NCI-H2081 treated with DMSO at 0.1 percent for 48 hours (cell line): ENCODE data around the gene SRR.
"Not testable (repeated sequence)": the region's sequence is repeated elsewhere in the genome, so short reads cannot be mapped to it uniquely, and the experiment has no call there.

Experiments used
- DNase-seq: peaks from one replicate; lab custom pipeline; 2025; lab: John Stamatoyannopoulos, UW

Gene SRR

DNA sequence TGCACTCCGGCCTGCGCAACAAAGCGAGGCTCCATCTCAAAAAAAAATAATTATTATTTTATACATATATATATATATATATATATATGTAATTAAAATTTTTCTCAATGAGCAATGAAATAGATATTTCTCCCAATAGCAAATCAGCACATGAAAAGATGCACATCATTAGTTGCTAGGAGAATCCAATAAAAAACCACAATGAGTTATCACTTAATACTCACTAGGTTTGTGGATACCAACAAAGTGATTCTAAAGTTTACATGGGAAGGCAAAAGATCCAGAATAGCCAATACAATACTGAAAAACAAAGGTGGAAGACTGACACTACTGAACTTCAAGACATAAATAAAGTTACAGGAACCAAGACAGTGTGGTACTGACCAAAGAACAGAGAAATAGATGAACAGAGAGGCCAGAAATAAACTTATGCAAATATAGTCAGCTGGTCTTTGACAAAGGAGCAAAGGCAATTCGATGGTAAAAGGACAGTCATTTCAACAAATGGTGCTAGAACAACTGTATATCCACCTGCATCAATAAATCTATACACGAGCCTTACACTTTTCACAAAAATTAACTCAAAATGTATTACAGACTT, 13.8 kb upstream of the SRR start:
- DNase-seq: no peak

DNA sequence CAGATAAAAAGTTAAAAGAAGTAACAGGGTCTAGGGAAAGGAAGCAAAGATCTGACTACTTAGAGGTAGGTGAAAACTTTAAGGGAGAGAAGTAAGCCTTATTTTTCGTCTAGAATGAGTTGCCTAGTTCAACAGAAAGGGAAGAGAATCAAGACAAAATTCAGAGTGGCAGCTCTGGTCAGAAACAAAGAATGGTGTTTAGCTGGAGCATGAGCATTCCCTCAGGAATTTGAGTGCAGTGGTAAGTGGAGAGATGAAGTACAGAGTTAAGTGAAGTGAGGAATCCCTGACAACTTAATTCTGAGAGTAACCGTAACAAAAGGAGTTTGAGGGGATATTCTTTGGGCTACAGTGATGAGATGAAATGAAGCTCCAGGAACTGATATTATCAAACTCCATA, 11.7 kb upstream of the SRR start:
- DNase-seq: no peak

DNA sequence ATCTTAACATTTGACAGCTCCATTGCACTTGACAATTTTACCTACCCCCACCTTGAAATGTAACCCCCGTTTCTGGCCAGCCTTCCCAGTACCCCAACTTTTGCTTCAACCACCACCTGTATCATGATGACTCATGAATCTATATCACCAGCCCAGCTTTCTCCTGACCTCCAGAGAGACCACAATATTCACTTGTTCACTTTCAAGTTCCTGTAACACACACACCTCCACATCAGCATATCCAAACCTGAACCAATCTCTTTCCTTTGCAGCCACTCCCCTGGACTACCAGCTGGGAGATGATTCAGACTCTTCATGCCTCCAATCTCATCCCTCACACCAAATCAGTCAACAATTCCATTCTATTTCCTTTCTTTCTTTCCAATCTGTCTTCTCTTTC, 8.2 kb upstream of the SRR start:
- no peak for DNase-seq

DNA sequence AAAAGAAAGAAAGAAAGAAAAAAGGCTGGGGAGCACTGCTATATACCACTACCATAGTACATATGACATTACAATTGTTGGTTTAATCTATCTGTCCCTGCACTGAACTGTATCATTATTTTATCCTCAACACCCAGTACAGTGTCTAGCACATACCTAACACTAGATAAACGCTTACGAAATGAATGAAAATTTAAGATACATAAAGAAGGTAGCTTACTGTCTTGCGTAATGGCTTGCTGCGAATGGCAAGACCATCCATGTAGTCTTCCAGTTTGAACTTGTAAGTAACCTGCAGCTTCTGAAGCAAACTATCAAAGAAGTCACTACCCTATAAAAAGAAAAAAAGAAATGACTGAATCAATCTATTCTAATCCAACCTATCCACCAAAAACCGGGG, 6.7 kb upstream of the SRR start:
- DNase-seq: no peak

DNA sequence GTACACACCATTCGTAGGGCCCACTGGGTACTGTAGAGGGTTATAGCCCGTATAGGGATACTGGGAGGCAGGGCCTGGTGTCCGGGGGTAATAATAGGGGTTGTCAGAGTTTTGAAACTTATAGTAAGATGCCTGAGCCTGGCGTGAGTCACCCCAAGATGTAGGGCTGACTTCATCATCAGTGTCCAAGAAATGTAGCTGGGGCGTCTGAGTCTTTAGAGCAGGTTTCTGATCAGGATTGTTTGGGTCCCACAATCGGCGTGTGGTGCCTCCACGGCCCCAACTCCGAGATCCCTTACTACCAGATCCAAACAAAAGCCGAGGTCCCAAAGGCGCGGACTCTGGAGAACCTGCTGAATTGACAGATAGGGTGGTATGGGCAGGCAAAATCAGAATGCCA, 4.6 kb upstream of the SRR start:
- DNase-seq: no peak

DNA sequence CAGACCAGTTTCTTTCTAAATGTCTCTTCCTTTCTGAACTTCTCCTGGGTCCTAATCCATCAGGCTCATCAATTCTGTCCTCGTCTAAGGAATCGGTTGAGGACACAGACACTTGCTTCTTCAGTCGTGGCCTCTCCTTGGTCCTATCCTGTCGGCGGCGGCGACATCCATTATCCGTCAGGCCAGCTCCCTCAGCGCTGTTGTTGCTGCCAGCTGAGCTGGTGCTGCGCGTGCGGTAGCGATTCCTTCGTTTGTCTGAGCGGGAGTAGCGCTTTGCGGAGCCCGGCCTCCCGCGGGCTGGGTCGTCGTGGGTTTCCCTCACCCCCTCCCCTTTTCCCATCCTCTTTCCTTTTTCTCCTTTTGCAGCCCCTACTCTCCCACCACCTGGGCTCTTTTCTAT, 4.0 kb upstream of the SRR start:
- DNase-seq: no peak

DNA sequence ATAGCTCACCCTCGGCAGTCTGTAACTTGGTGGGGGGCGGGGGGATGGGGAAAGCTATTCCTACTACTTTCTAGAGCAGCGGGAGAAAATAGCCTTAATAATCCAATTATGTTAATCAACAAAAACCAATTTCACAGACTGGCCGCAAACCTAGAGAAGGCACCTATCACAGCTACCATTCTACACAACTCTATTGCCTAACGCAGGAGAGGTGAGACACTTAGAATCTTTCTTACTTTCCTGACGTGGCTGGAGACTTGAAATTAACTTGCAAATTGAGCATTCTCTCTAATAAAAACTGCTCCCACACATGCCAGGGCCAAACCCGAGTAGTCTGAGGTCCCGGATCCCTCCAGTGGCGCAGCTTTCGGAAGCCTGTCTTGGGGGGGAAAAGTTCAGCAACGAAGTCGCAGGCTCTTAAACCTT, 959 bp upstream of the SRR start:
- DNase-seq: no peak

DNA sequence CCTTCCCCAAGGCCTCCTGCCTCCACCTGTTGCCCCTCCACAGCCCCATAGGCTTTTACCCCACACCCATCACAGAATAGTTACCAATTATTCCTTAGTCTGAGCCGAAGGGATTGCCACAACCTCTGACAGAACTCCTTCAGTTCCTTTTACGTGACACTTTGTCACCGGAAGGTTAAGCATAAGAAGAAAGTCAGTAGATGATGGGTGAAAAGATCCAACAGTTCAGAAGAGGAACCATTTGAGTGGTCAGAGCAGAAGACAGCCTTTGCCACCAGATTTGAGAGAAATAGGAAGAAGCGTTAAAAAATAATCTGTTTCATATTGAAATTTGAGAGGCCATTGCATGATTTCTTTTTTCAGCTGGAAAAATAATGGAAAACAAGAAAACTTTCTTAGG, 1.2 kb downstream of the SRR start:
- no peak for DNase-seq

DNA sequence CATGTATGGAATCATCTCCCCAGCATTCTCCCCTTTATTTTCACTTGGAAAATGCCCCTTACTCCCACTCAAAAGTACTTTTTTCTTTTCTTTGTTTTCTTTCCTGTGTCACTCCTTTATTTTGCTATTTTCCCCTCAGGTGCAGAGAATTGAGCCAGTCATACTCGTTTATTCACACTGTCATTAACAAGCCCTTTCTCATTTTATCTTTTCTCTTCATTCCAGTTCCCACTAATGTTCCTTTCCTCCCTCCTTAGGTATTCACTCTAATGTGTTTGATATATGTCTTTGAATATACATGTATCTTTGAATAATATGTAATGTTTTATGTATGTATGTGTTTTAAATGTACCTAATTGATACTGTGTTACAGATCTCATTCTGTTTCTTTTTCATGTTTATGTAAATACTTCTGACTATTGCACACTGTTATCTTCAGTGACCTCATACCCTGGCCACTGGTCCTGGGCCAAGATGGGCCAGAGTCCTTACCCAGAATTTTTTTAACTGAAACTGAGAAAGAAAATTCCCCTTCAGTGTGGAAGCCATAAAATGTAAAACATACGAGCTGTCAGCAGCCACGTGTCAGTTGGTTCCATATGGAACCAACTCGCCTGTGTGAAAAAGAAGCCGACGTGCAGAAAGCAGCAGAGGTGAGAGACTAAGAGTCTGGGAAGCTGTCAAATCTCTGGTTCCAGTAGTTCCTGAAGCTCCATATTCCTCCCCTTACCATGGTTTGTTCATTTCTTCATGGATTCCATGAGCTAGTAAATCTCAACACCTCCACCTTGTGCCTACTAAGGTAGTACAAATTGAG, 5.8 kb downstream of the SRR start:
- no peak for DNase-seq

DNA sequence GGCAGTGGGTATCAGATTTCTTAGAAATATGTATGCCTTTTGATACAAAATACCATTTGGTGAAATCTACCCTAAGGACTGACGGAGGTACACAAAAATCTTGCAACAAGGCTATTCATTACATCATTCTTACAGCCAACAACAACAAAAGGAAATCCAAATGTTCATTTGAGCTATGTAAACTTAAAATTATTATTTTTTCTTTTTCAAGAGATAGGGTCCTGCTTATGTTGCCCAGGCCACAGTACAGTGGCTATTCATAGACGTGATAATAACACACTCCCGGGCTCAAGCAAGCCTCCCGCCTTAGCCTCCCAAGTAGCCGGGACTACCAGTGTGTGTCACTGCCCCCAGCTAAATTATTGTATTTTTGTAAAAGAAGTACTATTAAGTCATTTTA, 9.0 kb downstream of the SRR start:
- DNase-seq: no peak

DNA sequence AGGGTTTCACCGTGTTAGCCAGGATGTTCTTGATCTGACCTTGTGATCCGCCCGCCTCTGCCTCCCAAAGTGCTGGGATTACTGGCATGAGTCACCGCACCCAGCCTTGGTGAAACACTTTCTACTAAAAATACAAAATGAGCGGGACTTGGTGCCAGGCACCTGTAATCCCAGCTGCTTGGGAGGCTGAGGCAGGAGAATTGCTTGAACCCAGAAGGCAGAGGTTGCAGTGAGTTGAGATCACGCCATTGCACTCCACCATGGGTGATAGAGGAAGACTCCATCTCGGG, 13.1 kb downstream of the SRR start:
- not testable (repeated sequence) for DNase-seq

DNA sequence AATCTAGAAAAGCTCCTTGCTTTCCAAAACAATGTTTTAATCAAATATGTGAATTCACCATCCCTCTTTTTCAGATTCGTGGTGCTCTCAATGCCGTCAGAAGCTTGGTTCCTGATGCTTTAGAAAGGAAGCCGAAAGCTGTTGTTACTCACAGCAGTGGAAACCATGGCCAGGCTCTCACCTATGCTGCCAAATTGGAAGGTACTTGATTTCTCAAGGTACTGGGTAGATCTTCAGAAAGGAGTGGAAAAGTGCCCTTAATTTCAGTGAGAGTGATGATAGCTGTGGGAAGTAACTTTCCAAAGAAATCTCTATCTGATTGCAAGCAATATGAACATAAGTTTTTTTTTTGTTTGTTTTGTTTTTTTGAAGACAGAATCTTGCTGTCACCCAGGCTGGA, 14.0 kb downstream of the SRR start:
- DNase-seq: no peak

DNA sequence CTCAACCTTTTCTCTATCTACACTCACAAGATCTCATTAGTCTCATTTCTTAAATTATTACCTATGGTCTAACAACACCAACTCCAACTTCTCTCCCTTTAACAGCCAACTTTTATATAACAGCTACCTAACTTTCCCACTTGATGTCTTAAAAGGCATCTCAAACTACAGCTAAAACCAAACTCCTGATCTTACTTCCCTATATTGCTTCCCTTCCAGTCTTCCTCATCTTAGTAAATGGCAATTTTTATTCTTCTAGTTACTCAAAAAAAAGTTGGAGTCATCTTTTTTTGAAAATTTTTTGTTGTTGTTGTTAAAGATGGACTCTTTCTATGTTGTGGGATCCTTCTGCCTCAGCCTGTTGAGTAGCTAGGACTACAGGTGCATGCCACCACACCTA, 15.3 kb downstream of the SRR start:
- DNase-seq: no peak

DNA sequence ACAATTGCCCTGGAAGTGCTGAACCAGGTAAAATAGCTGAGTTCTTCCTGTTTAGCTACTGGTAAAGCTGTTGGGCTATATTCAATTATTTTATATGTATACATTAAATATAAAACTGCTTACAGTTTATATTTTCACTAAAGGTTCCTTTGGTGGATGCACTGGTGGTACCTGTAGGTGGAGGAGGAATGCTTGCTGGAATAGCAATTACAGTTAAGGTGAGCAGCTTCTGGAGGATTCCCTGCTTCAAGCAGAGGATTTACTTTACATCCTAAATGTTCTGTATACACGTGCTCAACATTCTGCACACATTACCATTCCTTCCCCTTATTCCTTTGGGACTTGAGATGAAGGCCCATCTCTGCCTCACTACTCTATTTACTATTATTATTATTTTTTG, 17.6 kb downstream of the SRR start:
- DNase-seq: no peak

DNA sequence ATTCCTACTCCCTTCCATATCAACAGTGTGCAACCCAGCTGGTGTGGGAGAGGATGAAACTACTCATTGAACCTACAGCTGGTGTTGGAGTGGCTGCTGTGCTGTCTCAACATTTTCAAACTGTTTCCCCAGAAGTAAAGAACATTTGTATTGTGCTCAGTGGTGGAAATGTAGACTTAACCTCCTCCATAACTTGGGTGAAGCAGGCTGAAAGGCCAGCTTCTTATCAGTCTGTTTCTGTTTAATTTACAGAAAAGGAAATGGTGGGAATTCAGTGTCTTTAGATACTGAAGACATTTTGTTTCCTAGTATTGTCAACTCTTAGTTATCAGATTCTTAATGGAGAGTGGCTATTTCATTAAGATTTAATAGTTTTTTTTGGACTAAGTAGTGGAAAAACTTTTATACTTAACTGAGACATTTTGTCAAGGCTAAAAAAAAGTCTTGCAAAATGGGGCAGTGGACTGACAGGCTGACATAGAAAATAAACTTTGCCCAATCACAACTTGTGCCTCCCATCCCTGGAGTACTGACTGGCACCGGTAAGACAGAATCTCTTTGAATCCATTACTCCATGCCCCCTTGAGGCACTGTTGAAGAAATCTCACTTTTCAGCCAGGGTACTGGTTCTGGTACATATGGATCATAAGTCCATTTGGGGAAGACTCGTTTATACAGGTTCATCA, 20.0 kb downstream of the SRR start:
- no peak for DNase-seq

DNA sequence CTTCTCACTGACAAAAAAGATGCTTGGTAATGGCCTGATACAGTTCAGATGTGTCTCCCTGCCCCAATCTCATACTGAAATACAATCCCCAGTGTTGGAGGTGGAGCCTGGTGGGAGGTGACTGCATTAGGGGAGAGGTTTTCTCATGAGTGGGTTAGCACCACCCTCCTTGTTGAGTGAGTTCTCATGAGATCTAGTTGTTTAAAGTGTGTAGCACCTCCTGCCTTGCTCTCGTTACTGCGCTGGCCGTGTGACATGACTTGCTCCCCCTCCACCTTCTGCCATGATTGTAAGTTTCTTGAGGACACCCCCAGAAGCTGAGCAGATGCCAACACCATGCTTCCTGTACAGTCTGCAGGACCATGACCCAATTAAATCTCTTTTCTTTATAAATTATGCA, 27.6 kb downstream of the SRR start:
- DNase-seq: no peak

DNA sequence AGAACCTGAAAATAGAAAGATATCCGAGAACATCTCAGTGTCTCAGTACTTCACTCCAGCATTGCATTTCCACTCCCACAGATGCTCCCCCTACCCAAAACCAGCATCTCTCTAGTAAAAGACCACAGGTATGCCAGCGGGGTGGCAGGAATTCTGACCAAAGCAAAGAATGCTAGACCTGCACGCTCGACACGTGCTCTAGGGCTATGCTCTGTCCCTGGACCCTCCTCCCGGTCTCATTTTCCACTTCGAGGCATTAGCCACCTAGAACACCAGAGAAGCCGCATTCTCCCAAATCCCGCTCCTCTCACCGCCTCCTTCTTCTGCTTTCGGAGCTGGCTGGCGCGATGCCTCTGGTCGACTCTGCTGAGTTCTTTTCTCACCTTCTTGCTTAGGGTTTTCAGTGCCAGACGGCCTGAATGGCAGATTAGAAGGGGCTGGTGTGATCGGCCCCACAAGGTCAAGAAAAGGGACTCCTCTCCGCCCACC, 32.0 kb downstream of the SRR start:
- no peak for DNase-seq

DNA sequence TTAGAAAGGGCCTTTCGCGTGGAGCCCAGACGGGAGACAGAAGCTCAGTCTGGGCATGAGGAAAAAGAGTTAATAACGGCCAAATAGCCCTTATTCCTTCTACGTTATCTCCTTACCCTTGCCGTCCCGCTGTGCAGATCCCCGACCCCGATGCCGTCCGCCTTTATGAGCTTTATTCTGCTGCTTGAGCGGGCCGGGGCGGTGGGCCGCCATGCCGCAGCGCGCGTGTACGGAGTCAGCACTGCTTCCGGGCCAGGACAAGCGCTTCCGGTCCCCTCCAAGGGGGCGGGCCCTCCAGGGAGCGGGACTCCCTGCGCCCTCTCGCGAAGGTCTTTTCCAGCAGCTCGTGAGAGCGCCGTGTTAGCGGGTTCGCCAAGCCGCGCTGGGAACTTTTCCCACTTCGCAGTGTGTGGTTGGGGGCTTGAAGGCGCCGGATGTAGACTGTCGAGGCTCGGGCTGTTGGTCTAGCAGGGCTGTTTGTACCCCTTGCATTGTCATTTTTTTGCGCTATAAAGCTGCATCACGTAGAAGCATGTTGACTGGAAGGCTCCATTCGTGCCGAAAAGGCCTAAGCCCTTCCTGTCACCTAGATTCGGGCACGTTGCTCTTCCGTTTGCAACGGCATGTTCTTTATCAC, 32.6 kb downstream of the SRR start, which contains the start of gene TSR1:
Gene TSR1, minus strand, starts transcription at position 243 of the 637 bp plus-strand sequence. Its CDS starts 30 bp downstream, at position 213.
- DNase-seq: peak; percentile 28

DNA sequence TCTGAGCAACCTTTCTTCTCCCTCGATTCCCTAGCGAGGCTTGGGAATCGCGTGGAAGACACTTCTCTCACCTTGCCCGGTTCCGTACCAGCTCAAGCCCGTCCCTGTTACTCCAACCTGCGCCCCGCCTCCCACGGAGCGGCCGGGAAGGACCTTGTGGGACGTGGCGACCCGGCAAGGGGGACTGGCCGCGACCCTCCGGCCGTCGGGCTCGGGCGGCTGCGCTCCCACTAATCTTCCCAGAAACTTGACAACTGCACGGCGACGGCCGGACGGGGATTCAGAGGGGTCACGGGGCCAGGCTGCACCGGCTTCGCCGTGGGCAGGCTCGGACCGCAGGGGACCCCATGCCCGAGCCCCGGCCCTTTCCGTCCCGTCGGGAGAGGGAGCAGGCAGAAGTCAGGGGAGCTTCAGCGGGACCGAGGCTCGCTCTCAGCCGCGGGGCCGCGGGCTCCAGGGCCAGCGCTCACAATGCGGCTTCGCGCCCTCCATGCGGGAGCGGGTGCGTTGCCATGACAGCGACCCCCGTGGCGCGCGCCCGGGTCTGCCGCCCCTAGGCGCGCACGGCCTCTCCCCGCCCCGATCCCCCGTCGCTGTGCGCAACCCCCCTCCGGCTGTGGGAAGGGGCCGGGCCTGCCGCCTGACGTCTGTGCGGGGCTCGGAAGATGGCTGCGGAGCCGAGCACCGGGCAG, 33.2 kb downstream of the SRR start, which contains the start of gene SGSM2:
Gene SGSM2, plus strand, starts transcription at position 650 of the 692 bp plus-strand sequence. CDS start 188 bp downstream, outside the sequence.
- no peak for DNase-seq

DNA sequence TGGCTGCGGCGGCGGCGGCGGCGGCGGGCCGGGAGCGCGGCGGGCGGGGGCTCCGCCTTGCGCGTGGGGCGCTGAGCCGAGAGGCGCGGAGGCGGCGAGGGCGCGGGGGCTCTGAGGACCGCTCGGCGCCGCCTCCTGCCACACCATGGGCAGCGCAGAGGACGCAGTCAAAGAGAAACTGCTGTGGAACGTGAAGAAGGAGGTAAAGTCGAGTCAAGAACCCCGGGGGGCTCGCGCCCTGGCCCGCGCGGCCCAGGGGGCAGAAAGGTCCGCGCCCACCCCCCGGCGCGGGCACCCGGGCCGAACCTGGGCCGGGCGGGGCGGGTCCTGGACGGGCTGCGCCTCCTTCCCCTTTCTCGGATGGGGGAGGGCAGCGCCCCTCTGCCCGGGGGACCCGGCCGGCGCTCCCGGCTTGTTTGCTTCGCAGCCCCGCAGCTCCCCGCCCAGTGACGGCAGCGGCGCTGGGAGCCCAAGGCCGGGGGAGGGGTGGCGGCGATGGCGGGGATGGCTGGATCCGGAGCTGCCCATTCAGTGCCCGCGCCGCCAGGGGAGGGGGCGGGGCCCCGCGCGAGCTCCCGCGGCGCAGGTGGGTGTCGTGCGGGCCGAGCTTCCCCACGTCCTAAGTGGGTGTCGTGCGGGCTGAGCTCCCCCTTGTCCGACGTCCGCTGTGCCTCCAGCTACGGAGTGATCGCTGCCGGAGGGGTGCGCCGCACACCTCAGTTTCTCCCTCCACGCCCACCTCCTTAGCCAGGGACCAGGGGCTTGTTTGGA, 34.0 kb downstream of the SRR start:
- DNase-seq: no peak

DNA sequence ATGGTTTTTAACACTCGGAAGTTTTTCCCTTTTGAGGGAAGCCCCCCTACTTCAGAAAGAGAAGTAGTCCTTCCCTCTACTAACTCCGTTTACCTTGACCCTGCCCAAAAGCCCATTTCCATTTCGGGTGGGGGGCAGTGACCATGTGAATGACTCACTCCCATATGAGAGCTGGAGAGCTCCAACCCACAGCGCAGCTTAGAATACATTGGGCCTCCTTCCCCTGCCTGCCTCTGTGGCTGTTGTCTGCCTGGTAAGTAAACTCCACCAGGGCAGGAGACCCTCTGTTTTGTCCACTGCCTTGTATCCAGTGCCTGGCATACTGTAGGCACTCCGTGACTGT, 34.5 kb downstream of the SRR start:
- no peak for DNase-seq
